ENCODE measurements around the gene CFDP1.
A peak's percentile ranks its signal among the peaks of the same experiment; 100 is the strongest.

CFDP1 gene

GRCh38 chr16:75264999-75265910 lies 168.0 kb downstream of the CFDP1 start:
- DNase-seq (ENCODE audit: low spot score) = no peak

GRCh38 chr16:75264457-75264998 lies 168.8 kb downstream of the CFDP1 start:
- no peak for DNase-seq (ENCODE audit: low spot score)

- DNase-seq (ENCODE audit: low spot score) = no peak
Observed at GRCh38 chr16:75263963-75264445, 169.3 kb downstream of the CFDP1 start.

GRCh38 chr16:75263291-75263962 lies 169.9 kb downstream of the CFDP1 start:
- DNase-seq (ENCODE audit: low spot score) = no peak

- DNase-seq (ENCODE audit: low spot score) = no peak
Observed at GRCh38 chr16:75262800-75263127, 170.5 kb downstream of the CFDP1 start.

- DNase-seq (ENCODE audit: low spot score) = no peak
Observed at GRCh38 chr16:75262104-75262799, 171.1 kb downstream of the CFDP1 start.

- no peak for DNase-seq (ENCODE audit: low spot score)
Observed at GRCh38 chr16:75261590-75262078, 171.7 kb downstream of the CFDP1 start.

GRCh38 chr16:75260851-75261589 lies 172.3 kb downstream of the CFDP1 start:
- no peak for DNase-seq (ENCODE audit: low spot score)

- no peak for DNase-seq (ENCODE audit: low spot score)
Observed at GRCh38 chr16:75258807-75259141, 174.5 kb downstream of the CFDP1 start.

GRCh38 chr16:75257886-75258806 lies 175.2 kb downstream of the CFDP1 start:
- DNase-seq (ENCODE audit: low spot score) = no peak

GRCh38 chr16:75256696-75257343 lies 176.5 kb downstream of the CFDP1 start:
- DNase-seq (ENCODE audit: low spot score) = no peak

- DNase-seq (ENCODE audit: low spot score) = no peak
Observed at GRCh38 chr16:75256059-75256571, 177.2 kb downstream of the CFDP1 start.

- DNase-seq (ENCODE audit: low spot score) = no peak
Observed at GRCh38 chr16:75254359-75254837, 178.9 kb downstream of the CFDP1 start.

- no peak for DNase-seq (ENCODE audit: low spot score)
Observed at GRCh38 chr16:75252946-75253911, 180.1 kb downstream of the CFDP1 start.

GRCh38 chr16:75252049-75252864 lies 181.0 kb downstream of the CFDP1 start:
- DNase-seq (ENCODE audit: low spot score) = no peak

- peak; percentile 91 for DNase-seq (ENCODE audit: low spot score)
Observed at GRCh38 chr16:75251280-75252048, 181.8 kb downstream of the CFDP1 start, which contains the start of gene BCAR1. Gene BCAR1, minus strand, starts transcription at chr16:75251624. Its CDS starts 142 bp downstream, at chr16:75251482.

All from putamen (tissue), 1 donor.